Spleen (tissue), 11 donors: ENCODE results near the gene SIDT2. TPM values are rescaled to one million over a fixed set of nuclear protein-coding genes. Genes with fewer than 3 reads are reported as not detected.
A peak's percentile ranks its signal among the peaks of the same experiment; 100 is the strongest.

ENCODE experiments used
- DNase-seq: peaks from one replicate; pipeline ENCODE4 v3.0.0-alpha.2; 2020
- H3K27ac ChIP-seq, 8 donors: fragments of 200-600 bp; sonication (generic) in 7 of 8; 1 replicate in 4 of 8; 2 replicates in 4 of 8; pipeline versions ENCODE4 v1.5.0 to v1.8.0; 2016 to 2021; ENCODE audit warnings: inconsistent platforms in 4 of 8, mild to moderate bottlenecking in 4 of 8, moderate library complexity in 1 of 8
- H3K27me3 ChIP-seq, 7 donors: fragments of 200-600 bp; sonication (generic) in 6 of 7; replicated peaks in 1 of 7; 1 replicate in 4 of 7; 2 replicates in 3 of 7; pipeline versions ENCODE4 v1.5.0 to v1.8.0; 2016 to 2021; ENCODE audit warnings: inconsistent platforms in 3 of 7, mild to moderate bottlenecking in 1 of 7
- H3K36me3 ChIP-seq, 6 donors: fragments of 200-600 bp; sonication (generic) in 5 of 6; 1 replicate in 4 of 6; 2 replicates in 2 of 6; pipeline versions ENCODE4 v1.5.0 to v1.8.0; 2016 to 2021; ENCODE audit warnings: inconsistent platforms in 2 of 6
- H3K4me1 ChIP-seq, 6 donors: fragments of 200-600 bp; sonication (generic) in 5 of 6; 1 replicate in 3 of 6; 2 replicates in 3 of 6; pipeline versions ENCODE4 v1.5.0 to v1.8.0; 2016 to 2021; ENCODE audit warnings: inconsistent platforms in 3 of 6
- H3K4me3 ChIP-seq, 8 donors: fragments of 200-600 bp; sonication (generic) in 7 of 8; 1 replicate in 4 of 8; 2 replicates in 4 of 8; pipeline versions ENCODE4 v1.5.0 to v1.8.0; 2016 to 2021; ENCODE audit warnings: inconsistent platforms in 4 of 8, mild to moderate bottlenecking in 4 of 8, moderate library complexity in 2 of 8
- H3K9me3 ChIP-seq, 8 donors: fragments of 200-600 bp; sonication (generic) in 7 of 8; 1 replicate in 4 of 8; 2 replicates in 4 of 8; pipeline versions ENCODE4 v1.5.0 to v1.8.0; 2016 to 2021; ENCODE audit warnings: inconsistent platforms in 4 of 8
- POLR2A ChIP-seq, 3 donors: fragments of 450-650 bp; IDR thresholded peaks; one replicate each; pipeline ENCODE4 v1.5.1; 2017; ENCODE audit warnings: antibody characterized with exemption in 3 of 3, mild to moderate bottlenecking in 1 of 3
- POLR2AphosphoS5 ChIP-seq, 3 donors: sonication (generic); formaldehyde crosslinking; IDR thresholded peaks; one replicate each; pipeline ENCODE4 v1.5.1; 2017; ENCODE audit warnings: antibody characterized with exemption in 3 of 3
- WGBS, 5 donors: extraction: QIAGEN DNeasy Blood & Tissue Kit in 3 of 5; methylation state at CpG; one replicate each; pipeline versions ENCODE4 v1.1.5 to v1.1.7; 2013 to 2018; 5-methylcytosine and 5-hydroxymethylcytosine counted together
- intact Hi-C: fragments of 100-400 bp; cut with DNase I; formaldehyde crosslinking; loops from one replicate; pipeline ENCODE4 v1.15.0; 2023; ENCODE audit warnings: low total_unique reads
- polyA plus RNA-seq, 3 donors: library from polyadenylated mRNA; stranded (reverse); fragments of 200-250 nt; gene quantifications; one replicate each; pipeline ENCODE4 v1.2.1, GENCODE V29; 2013
- total RNA-seq, 7 donors: library from RNA; depleted of rRNA in 3 of 7; stranded (reverse); fragments of >200 nt in 3 of 7; fragmentation: NEBNext Ultra II Directional in 4 of 7; extraction: Animal tissue kit (Norgen Biotek cat#: 25700) in 4 of 7; gene quantifications; one replicate each; pipeline versions ENCODE4 v1.1.0 to v1.2.1, GENCODE V29; 2016 to 2021
- TF ChIP-seq, protein P1 (sequence below), 11 experiments: fragments of 200-600 bp in 7 of 11; fragments of 450-650 bp in 4 of 11; sonication (generic) in 4 of 11; IDR thresholded peaks in 8 of 11; conservative IDR thresholded peaks in 3 of 11; 1 replicate in 7 of 11; 2 replicates in 4 of 11; pipeline versions ENCODE4 v1.4.0 to v1.8.0; 2016 to 2021; ENCODE audit warnings: antibody characterized with exemption in 11 of 11, inconsistent platforms in 4 of 11, mild to moderate bottlenecking in 1 of 11
- donor health status: healthy with polysubstance abuse.
- donor health status: DM: no; HTN: no; CAD: no; lungs with moderate emphysema.
- donor health status: DM: no; HTN: no; CAD: no.
- donor health status: Bipolar disorder and iron deficiency.
- donor health status: healthy.
- donor health status: DM: no; HTN: no; CAD: no.
- donor health status: DM: yes; HTN: yes; CAD: no.

SIDT2 gene
- total and polyA plus RNA-seq, 10 donors, result 21.3 to 83.8 (median 51.8) TPM

DNA sequence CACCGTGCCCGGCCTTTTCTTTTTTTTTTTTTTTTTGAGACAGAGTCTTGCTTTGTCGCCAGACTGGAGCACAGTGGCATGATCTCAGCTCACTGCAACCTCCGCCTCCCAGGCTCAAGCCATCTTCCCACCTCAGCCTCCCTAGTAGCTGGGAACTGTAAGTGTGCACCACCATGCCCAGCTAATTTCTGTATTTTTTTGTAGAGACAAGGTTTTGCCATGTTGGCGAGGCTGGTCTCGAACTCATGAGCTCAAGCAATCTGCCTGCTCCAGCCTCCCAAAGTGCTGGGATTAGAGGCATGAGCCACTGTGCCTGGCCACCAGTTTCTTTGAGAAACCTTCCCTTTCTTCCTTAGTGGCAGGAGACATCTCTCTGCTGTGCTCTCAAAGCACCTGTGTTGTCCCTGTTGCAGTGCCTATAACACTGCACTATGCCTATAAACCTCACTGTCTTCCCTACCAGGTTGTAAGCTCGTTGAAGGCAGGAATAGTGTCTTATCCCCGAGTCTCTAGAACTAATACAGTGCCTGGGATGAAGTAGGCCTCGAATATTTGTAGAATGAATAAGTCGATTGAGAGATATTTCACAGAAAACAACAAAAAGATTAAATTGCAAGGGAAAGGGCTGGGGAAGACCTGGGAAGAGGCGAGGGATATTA, 34.3 kb downstream of the SIDT2 start:
- TF ChIP-seq POLR2A (IDR thresholded peaks at IDR 0.05), result no peak
- TF ChIP-seq POLR2AphosphoS5 (IDR thresholded peaks at IDR 0.05), result peak in 1 of 3 donors; percentile 61
- TF ChIP-seq, protein P1, sequence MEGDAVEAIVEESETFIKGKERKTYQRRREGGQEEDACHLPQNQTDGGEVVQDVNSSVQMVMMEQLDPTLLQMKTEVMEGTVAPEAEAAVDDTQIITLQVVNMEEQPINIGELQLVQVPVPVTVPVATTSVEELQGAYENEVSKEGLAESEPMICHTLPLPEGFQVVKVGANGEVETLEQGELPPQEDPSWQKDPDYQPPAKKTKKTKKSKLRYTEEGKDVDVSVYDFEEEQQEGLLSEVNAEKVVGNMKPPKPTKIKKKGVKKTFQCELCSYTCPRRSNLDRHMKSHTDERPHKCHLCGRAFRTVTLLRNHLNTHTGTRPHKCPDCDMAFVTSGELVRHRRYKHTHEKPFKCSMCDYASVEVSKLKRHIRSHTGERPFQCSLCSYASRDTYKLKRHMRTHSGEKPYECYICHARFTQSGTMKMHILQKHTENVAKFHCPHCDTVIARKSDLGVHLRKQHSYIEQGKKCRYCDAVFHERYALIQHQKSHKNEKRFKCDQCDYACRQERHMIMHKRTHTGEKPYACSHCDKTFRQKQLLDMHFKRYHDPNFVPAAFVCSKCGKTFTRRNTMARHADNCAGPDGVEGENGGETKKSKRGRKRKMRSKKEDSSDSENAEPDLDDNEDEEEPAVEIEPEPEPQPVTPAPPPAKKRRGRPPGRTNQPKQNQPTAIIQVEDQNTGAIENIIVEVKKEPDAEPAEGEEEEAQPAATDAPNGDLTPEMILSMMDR (IDR thresholded peaks at IDR 0.05 in 8 of 11, conservative IDR thresholded peaks at IDR 0.05 in 3 of 11), result no peak
- Histone ChIP-seq H3K9me3 (no peaks in the 10 kb centered on the region), H3K4me1 (peaks cover 0 to 25% (median 0%) of the 10 kb centered on the region in 6 donors), H3K4me3 (no peak overlapping the region), H3K27ac (no peak overlapping the region), H3K36me3 (peaks cover 0 to 86% (median 48%) of the 10 kb centered on the region in 6 donors), H3K27me3 (no peaks in the 10 kb centered on the region)
- intact Hi-C loops, result no loop called here
- DNase-seq, result no peak
- 96 to 99% (median 97%) methylated on average over 9 to 11 of the region's 11 CpGs for WGBS, 5 donors

DNA sequence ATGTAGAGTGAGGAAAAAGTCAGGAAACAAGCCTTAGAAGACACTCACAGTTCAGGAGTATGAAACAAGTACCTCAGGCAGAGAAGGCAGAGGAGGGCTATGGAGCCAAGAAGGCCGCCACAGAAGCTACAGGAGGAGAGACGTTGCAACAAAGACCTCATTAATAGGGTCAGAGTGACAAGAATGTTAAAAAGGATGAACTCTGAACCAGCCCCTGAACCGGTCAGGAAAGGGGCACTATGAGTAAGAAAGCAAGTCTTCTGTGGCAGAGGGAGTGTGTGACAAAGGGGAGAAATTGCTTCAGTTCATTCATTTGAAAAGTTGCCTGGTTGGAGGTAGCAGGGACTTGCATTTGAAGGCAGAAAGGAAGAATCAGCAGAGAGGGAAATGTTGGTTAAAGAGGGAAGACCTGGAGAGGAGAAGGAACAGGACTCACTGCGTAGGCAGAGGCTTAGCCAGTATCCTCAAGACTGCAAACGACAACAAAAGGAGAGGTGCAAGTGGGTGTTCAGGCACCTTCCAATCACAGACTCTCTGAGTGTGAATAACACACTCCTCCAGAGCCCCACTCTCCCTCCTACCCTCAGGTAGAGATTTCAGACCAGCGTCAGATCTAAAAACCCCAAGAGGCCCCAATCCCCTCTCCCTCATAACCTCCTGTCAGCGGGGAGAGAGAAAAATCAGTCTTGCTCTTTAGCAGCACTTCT, 36.0 kb downstream of the SIDT2 start:
- Histone ChIP-seq H3K27ac (peak overlapping the region in 3 of 8 donors; percentile 7 to 55 (median 30)), H3K36me3 (peaks cover 0 to 100% (median 64%) of the 10 kb centered on the region in 6 donors), H3K27me3 (no peaks in the 10 kb centered on the region), H3K4me3 (no peak overlapping the region), H3K4me1 (peaks cover 0 to 39% (median 4%) of the 10 kb centered on the region in 6 donors), H3K9me3 (no peaks in the 10 kb centered on the region)
- intact Hi-C loops, result no loop called here
- TF ChIP-seq POLR2AphosphoS5 (IDR thresholded peaks at IDR 0.05) (peak in 1 of 3 donors; percentile 69), POLR2A (IDR thresholded peaks at IDR 0.05) (no peak)
- WGBS, 5 donors, result 73 to 94% (median 90%) methylated on average over 7 of the region's 7 CpGs
- DNase-seq, result no peak

- no peak overlapping the region for H3K4me3 ChIP-seq
- H3K27ac ChIP-seq, result peak overlapping the region in 7 of 8 donors; percentile 34 to 78 (median 72)
- H3K27me3 ChIP-seq, result no peaks in the 10 kb centered on the region
- H3K36me3 ChIP-seq, result peaks cover 0 to 100% (median 92%) of the 10 kb centered on the region in 6 donors
- intact Hi-C loops, result no loop called here
- H3K4me1 ChIP-seq, result peaks cover 0 to 65% (median 16%) of the 10 kb centered on the region in 6 donors
- TF ChIP-seq, protein P1 (IDR thresholded peaks at IDR 0.05 in 8 of 11, conservative IDR thresholded peaks at IDR 0.05 in 3 of 11), result no peak
- peak in 1 of 3 donors; percentile 71 for TF ChIP-seq POLR2AphosphoS5 (IDR thresholded peaks at IDR 0.05)
- TF ChIP-seq POLR2A (IDR thresholded peaks at IDR 0.05), result no peak
- no peaks in the 10 kb centered on the region for H3K9me3 ChIP-seq
- 75 to 89% (median 88%) methylated on average over 11 of the region's 11 CpGs for WGBS, 5 donors
- DNase-seq, result no peak
These were observed 38.9 kb downstream of the SIDT2 start for GRCh38 chr11:117217141-117218084.

DNA sequence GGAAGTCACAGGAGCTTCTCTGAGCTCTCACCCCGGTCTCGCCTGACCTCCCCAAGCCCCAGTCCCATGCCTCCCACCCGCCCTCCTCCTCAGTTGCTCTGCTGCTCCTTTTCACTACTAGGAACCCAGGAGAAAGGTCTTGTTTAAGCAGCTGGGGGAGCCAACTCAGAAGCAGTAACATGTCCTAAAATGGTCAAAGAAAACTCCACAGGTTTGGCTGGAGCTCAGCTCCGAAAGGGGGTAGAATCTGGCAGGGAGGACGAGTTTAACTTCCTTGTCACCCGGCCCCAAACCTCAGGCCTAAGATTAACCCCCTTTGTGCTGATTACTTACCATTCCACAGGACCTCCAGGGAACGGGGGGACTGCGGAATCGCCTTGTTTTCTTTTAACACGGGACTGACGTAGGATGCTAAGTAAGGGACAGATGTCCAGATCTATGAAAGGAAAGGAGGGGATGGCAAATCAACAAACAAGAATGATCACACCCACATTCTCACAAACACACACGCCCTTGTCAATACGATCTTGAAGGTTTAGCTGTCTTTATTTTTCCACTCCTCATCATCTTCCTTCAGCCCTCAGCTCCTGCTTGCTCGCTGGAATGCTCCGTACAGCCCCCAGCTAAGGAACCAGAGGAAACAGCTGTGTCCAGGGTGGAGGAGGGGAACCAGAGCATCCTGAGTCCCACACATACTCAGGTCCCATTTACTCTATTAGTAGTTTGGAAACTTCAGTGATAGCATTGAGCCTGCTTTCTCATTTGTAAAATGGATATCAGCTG, 39.8 kb downstream of the SIDT2 start:
- Histone ChIP-seq H3K9me3 (no peaks in the 10 kb centered on the region), H3K27ac (peak overlapping the region in 7 of 8 donors; percentile 34 to 78 (median 72)), H3K27me3 (no peaks in the 10 kb centered on the region), H3K36me3 (peaks cover 0 to 100% (median 93%) of the 10 kb centered on the region in 6 donors), H3K4me1 (peaks cover 0 to 73% (median 20%) of the 10 kb centered on the region in 6 donors), H3K4me3 (no peak overlapping the region)
- TF ChIP-seq POLR2AphosphoS5 (IDR thresholded peaks at IDR 0.05) (peak in 1 of 3 donors; percentile 39), POLR2A (IDR thresholded peaks at IDR 0.05) (no peak)
- TF ChIP-seq, protein P1 (IDR thresholded peaks at IDR 0.05 in 8 of 11, conservative IDR thresholded peaks at IDR 0.05 in 3 of 11), result no peak
- peak; percentile 56 for DNase-seq
- WGBS, 5 donors, result 78 to 86% (median 84%) methylated on average over 15 of the region's 15 CpGs
- intact Hi-C loops, result no loop called here
